Measurements from ENCODE around the gene IFNAR2.

The IFNAR2 gene

DNA sequence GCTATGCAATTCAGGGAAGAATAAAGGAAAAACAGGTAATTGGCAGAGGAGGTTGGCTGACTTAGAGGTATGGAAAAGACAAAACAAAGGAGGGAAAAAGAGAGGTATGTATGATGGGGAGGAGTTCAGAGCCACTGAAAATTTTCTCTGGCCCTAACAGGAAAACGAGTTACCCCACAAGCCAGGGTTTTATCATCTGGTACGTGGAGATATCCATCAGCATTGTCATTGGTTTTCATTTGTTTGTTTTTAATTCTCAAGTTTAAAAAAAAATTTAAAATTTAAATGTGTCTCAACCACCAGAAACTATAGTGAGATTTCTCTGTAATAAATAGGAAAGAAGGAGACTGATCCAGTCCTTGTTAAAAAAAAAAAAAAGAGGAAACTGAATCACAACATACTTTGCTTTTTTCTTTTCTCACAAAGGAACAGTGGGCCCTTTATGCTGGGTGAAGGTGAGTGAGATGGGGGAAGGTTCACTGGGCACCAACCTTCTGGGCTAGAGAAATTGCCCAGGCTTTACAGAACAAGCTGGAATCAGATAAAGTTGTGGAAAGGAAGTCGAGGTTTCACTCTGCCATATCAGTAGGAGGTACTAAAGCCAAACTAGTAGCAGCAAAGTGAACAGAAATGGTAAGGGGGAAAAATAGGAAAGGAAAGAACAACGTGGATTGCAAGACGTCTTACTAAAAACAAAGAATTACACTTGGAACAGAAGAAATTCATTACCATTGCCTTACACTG is 2.7 kb downstream of the IFNAR2 start:
- Histone ChIP-seq H3K4me3 (ENCODE audit: low read length) (0 out of 2 replicates have a peak overlapping the region, but pooled peaks have one; percentile 92), H3K4me2 (ENCODE audit: low read length) (peak overlapping the region; percentile 89)

GRCh38 chr21:33234635-33235520 is 5.1 kb downstream of the IFNAR2 start:
- Histone ChIP-seq H3K36me3 (replicated peaks; ENCODE audit: low read depth, low read length) (peaks cover 10% of the 10 kb centered on the region), H2AFZ (ENCODE audit: low read depth, low read length) (no peak overlapping the region), H3K9ac (ENCODE audit: low read length) (no peak overlapping the region), H3K27me3 (ENCODE audit: low read depth, low read length) (no peaks in the 10 kb centered on the region), H3K9me3 (ENCODE audit: insufficient read depth, low read length) (no peaks in the 10 kb centered on the region), H3K4me3 (ENCODE audit: low read length) (no peak overlapping the region), H3K79me2 (ENCODE audit: low read length) (peaks cover 91% of the 10 kb centered on the region), H3K27ac (ENCODE audit: low read length) (no peak overlapping the region), H3K4me2 (ENCODE audit: low read length) (no peak overlapping the region), H3K4me1 (ENCODE audit: low read length) (peaks cover 54% of the 10 kb centered on the region), H4K20me1 (ENCODE audit: insufficient read depth, low read length) (peaks cover 22% of the 10 kb centered on the region)
- TF ChIP-seq EZH2phosphoT487 (IDR thresholded peaks at IDR 0.05; ENCODE audit: low read depth) = no peak
- TF ChIP-seq, protein P1, sequence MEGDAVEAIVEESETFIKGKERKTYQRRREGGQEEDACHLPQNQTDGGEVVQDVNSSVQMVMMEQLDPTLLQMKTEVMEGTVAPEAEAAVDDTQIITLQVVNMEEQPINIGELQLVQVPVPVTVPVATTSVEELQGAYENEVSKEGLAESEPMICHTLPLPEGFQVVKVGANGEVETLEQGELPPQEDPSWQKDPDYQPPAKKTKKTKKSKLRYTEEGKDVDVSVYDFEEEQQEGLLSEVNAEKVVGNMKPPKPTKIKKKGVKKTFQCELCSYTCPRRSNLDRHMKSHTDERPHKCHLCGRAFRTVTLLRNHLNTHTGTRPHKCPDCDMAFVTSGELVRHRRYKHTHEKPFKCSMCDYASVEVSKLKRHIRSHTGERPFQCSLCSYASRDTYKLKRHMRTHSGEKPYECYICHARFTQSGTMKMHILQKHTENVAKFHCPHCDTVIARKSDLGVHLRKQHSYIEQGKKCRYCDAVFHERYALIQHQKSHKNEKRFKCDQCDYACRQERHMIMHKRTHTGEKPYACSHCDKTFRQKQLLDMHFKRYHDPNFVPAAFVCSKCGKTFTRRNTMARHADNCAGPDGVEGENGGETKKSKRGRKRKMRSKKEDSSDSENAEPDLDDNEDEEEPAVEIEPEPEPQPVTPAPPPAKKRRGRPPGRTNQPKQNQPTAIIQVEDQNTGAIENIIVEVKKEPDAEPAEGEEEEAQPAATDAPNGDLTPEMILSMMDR (IDR thresholded peaks at IDR 0.05; ENCODE audit: low read depth, low read length) = no peak

More for the DNA sequence above, 2.7 kb downstream of the IFNAR2 start:
- no peaks in the 10 kb centered on the region for H3K27me3 ChIP-seq (ENCODE audit: low read depth, low read length)
- peaks cover 10% of the 10 kb centered on the region for H3K36me3 ChIP-seq (replicated peaks; ENCODE audit: low read depth, low read length)
- H3K9me3 ChIP-seq (ENCODE audit: insufficient read depth, low read length) = no peaks in the 10 kb centered on the region
- H3K9ac ChIP-seq (ENCODE audit: low read length) = no peak overlapping the region
- peaks cover 73% of the 10 kb centered on the region for H3K79me2 ChIP-seq (ENCODE audit: low read length)
- no peak for TF ChIP-seq EZH2phosphoT487 (IDR thresholded peaks at IDR 0.05; ENCODE audit: low read depth)
- TF ChIP-seq, protein P1 (IDR thresholded peaks at IDR 0.05; ENCODE audit: low read depth, low read length) = no peak
- peaks cover 22% of the 10 kb centered on the region for H4K20me1 ChIP-seq (ENCODE audit: insufficient read depth, low read length)
- H3K27ac ChIP-seq (ENCODE audit: low read length) = no peak overlapping the region
- no peak overlapping the region for H2AFZ ChIP-seq (ENCODE audit: low read depth, low read length)
- H3K4me1 ChIP-seq (ENCODE audit: low read length) = peaks cover 37% of the 10 kb centered on the region

- Histone ChIP-seq H3K36me3 (replicated peaks; ENCODE audit: low read depth, low read length) (peaks cover 14% of the 10 kb centered on the region), H3K27ac (ENCODE audit: low read length) (no peak overlapping the region), H4K20me1 (ENCODE audit: insufficient read depth, low read length) (peaks cover 20% of the 10 kb centered on the region), H3K4me2 (ENCODE audit: low read length) (no peak overlapping the region), H3K4me1 (ENCODE audit: low read length) (peaks cover 59% of the 10 kb centered on the region), H3K27me3 (ENCODE audit: low read depth, low read length) (no peaks in the 10 kb centered on the region), H2AFZ (ENCODE audit: low read depth, low read length) (no peak overlapping the region), H3K9ac (ENCODE audit: low read length) (no peak overlapping the region), H3K9me3 (ENCODE audit: insufficient read depth, low read length) (no peaks in the 10 kb centered on the region), H3K4me3 (ENCODE audit: low read length) (no peak overlapping the region), H3K79me2 (ENCODE audit: low read length) (peaks cover 91% of the 10 kb centered on the region)
- TF ChIP-seq, protein P1 (IDR thresholded peaks at IDR 0.05; ENCODE audit: low read depth, low read length) = no peak
- TF ChIP-seq EZH2phosphoT487 (IDR thresholded peaks at IDR 0.05; ENCODE audit: low read depth) = no peak
Observed at GRCh38 chr21:33236013-33236686, 6.4 kb downstream of the IFNAR2 start.

Measured in OCI-LY3 (cell line).